Activated CD8-positive, alpha-beta T cell treated with anti-CD3 and anti-CD28 coated beads for 36 hours (primary cell): ENCODE results near the gene NRXN3. TPM values are rescaled to one million over a fixed set of nuclear protein-coding genes. Genes with fewer than 3 reads are reported as not detected.

Experiments
- ATAC-seq: fragments of 200-7000 bp; cut with Tn5 transposase; one replicate; pipeline ENCODE4 v1.10.0; 2021; ENCODE audit warnings: mild to moderate bottlenecking, moderate library complexity
- CTCF ChIA-PET: fragments of 350-600 bp; sonication (Branson Sonifier 250); formaldehyde crosslinking; loops from one replicate; lab custom pipeline; 2021; ENCODE audit warnings: antibody characterized with exemption; lab: Charles Lee
- POLR2A ChIA-PET: fragments of 350-600 bp; sonication (Branson Sonifier 250); formaldehyde crosslinking; loops from one replicate; lab custom pipeline; 2021; ENCODE audit warnings: antibody characterized with exemption; lab: Charles Lee
- DNase-seq: peaks from one replicate; pipeline ENCODE4 v3.0.0-alpha.2; 2020
- H3K27ac Mint-ChIP-seq: one replicate; pipeline ENCODE4 v1.8.0; 2021; ENCODE audit warnings: mild to moderate bottlenecking, mixed read lengths
- H3K27me3 Mint-ChIP-seq: one replicate; pipeline ENCODE4 v1.8.0; 2021; ENCODE audit warnings: mixed read lengths
- H3K36me3 Mint-ChIP-seq: one replicate; pipeline ENCODE4 v1.8.0; 2021; ENCODE audit warnings: low read depth, mixed read lengths
- H3K4me1 Mint-ChIP-seq: one replicate; pipeline ENCODE4 v1.8.0; 2021; ENCODE audit warnings: low read depth, mixed read lengths
- H3K4me3 Mint-ChIP-seq: one replicate; pipeline ENCODE4 v1.8.0; 2021; ENCODE audit warnings: mild to moderate bottlenecking, moderate library complexity, mixed read lengths
- H3K9me3 Mint-ChIP-seq: one replicate; pipeline ENCODE4 v1.8.0; 2021; ENCODE audit warnings: mixed read lengths
- CTCF ChIP-seq: fragments of 200-600 bp; IDR thresholded peaks from one replicate; pipeline ENCODE4 v1.8.0; 2022; ENCODE audit warnings: antibody characterized with exemption, mild to moderate bottlenecking
- intact Hi-C: fragments of 100-400 bp; cut with micrococcal nuclease; formaldehyde crosslinking; loops from one replicate; pipeline ENCODE4 v1.10.0; 2022
- total RNA-seq, 2 experiments: library from RNA; stranded (reverse); gene quantifications; one replicate each; pipeline ENCODE4 v1.2.3, GENCODE V29; 2021

Gene NRXN3
- total RNA-seq, 2 experiments from 2014 or later: not detected

- ChIA-PET POLR2A (interaction anchor here (0.7 kb wide), 1 partner anchor 72 kb away, joined by 3 read pairs; no protein-coding TSS in a partner anchor), CTCF (interaction anchor here (1.4 kb wide), 1 partner anchor 15 kb away, joined by 3 read pairs; no protein-coding TSS in a partner anchor)
- intact Hi-C loops: no loop called here
- no peak for DNase-seq
- H3K4me3 Mint-ChIP-seq: no peak overlapping the region
- ATAC-seq: no peak
- no peaks in the 10 kb centered on the region for H3K36me3 Mint-ChIP-seq
- H3K9me3 Mint-ChIP-seq: no peaks in the 10 kb centered on the region
- H3K27me3 Mint-ChIP-seq: no peaks in the 10 kb centered on the region
- H3K27ac Mint-ChIP-seq: no peak overlapping the region
- TF ChIP-seq CTCF: no peak
- no peaks in the 10 kb centered on the region for H3K4me1 Mint-ChIP-seq
Observed at GRCh38 chr14:79511146-79511545, 1341.0 kb downstream of the NRXN3 start.

GRCh38 chr14:79513446-79513845, 1343.3 kb downstream of the NRXN3 start:
- no peaks in the 10 kb centered on the region for H3K9me3 Mint-ChIP-seq
- CTCF ChIA-PET: no interaction called here
- no peaks in the 10 kb centered on the region for H3K27me3 Mint-ChIP-seq
- no peak overlapping the region for H3K27ac Mint-ChIP-seq
- DNase-seq (no peak), ATAC-seq (no peak)
- no peaks in the 10 kb centered on the region for H3K4me1 Mint-ChIP-seq
- intact Hi-C loops: no loop called here
- H3K4me3 Mint-ChIP-seq: no peak overlapping the region
- H3K36me3 Mint-ChIP-seq: no peaks in the 10 kb centered on the region
- no peak for TF ChIP-seq CTCF
- POLR2A ChIA-PET: interaction anchor here (0.6 kb wide), 1 partner anchor 570 kb away, joined by 3 read pairs; no protein-coding TSS in a partner anchor

DNA sequence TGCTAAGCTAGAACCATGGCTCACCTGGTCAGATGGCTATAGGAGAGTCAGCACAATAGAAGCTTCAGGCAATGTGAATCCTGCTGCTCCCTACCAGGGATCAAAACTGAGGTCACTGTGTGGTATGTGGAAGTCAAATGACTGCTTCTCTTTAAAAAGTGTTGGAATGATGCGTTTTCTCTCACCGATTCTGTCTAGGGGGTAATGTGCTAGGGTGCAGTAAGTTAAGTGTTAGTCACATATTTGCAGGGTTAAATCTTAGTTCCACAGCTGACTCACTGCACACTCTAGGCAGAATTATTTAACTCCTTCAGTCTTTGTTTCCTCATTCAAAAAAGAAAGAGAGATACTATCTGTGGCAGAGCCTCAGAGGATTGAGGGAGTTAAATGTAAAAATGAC, 1344.5 kb downstream of the NRXN3 start:
- no peak for DNase-seq
- Mint-ChIP-seq H3K9me3 (no peaks in the 10 kb centered on the region), H3K27me3 (no peaks in the 10 kb centered on the region), H3K36me3 (no peaks in the 10 kb centered on the region), H3K4me3 (no peak overlapping the region), H3K27ac (no peak overlapping the region), H3K4me1 (no peaks in the 10 kb centered on the region)
- ATAC-seq: no peak
- POLR2A ChIA-PET: no interaction called here
- intact Hi-C loops: no loop called here
- no peak for TF ChIP-seq CTCF
- CTCF ChIA-PET: no interaction called here

- DNase-seq: no peak
- no peak for TF ChIP-seq CTCF
- no peaks in the 10 kb centered on the region for H3K36me3 Mint-ChIP-seq
- H3K4me3 Mint-ChIP-seq: no peak overlapping the region
- POLR2A ChIA-PET: no interaction called here
- no peak for ATAC-seq
- CTCF ChIA-PET: no interaction called here
- no peaks in the 10 kb centered on the region for H3K27me3 Mint-ChIP-seq
- H3K4me1 Mint-ChIP-seq: no peaks in the 10 kb centered on the region
- intact Hi-C loops: no loop called here
- H3K9me3 Mint-ChIP-seq: no peaks in the 10 kb centered on the region
- no peak overlapping the region for H3K27ac Mint-ChIP-seq
Observed at GRCh38 chr14:79515158-79515557, 1345.0 kb downstream of the NRXN3 start.

GRCh38 chr14:79516009-79516408, 1345.8 kb downstream of the NRXN3 start:
- no peak for TF ChIP-seq CTCF
- ATAC-seq: no peak
- ChIA-PET CTCF (no interaction called here), POLR2A (no interaction called here)
- Mint-ChIP-seq H3K4me3 (no peak overlapping the region), H3K4me1 (no peaks in the 10 kb centered on the region), H3K36me3 (no peaks in the 10 kb centered on the region), H3K9me3 (no peaks in the 10 kb centered on the region), H3K27me3 (no peaks in the 10 kb centered on the region), H3K27ac (no peak overlapping the region)
- intact Hi-C loops: no loop called here
- no peak for DNase-seq
